GM21723 (cell line): ENCODE data around the gene TET3.
"Not testable (repeated sequence)": the region's sequence is repeated elsewhere in the genome, so short reads cannot be mapped to it uniquely, and the experiment has no call there.

Experiments used
- ATAC-seq: cut with Tn5 transposase; IDR thresholded peaks from one replicate; pipeline ENCODE4 v1.9.1; 2021; ENCODE audit warnings: mild to moderate bottlenecking, moderate library complexity; ENCODE audit not compliant: unreplicated experiment

TET3 gene

GRCh38 chr2:73984203-73984921, at the start of gene TET3:
Gene TET3, plus strand, starts transcription at chr2:73984910. Its CDS starts 1,494 bp downstream, at chr2:73986404.
- ATAC-seq, result peak; percentile 45

- ATAC-seq, result no peak
Observed at GRCh38 chr2:73935641-73936040, 49.1 kb upstream of the TET3 start.

DNA sequence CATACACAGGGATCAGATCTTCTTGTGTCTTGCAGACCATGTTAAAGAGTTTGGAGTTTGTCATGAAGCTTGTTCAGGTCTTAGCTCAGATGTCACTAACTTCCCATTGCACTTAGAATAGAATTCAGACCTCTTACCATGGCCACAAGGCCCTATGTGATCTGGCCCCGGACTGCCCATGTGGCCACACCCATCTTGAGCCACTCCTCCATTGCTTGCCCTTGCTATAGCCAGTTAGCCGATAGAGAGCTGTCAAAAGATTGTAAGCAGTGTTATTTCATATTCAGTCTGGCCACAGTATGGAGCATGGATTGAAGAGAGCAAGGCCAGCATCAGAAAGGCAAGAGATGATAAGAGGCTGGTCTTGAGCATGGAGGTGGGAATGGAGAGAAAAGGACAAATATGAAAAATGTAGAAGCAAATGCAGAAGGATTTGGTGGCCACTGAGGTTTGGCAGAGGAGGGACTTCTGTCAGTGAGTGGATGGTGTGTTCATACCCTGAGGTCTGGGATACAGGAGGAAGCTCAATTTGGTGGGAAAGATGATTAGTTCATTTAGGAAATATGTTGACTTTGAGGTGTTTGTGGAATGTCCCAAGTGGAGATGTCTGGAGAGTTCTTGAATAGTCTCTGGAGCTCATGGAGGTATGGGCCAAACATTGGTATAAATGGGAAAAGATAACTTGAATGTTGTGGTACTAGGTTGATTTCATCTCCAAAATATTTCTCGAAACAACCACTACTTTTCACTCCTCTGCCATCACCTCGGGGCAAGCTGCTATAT, 47.4 kb upstream of the TET3 start:
- no peak for ATAC-seq

GRCh38 chr2:73937899-73938298, 46.8 kb upstream of the TET3 start:
- no peak for ATAC-seq

DNA sequence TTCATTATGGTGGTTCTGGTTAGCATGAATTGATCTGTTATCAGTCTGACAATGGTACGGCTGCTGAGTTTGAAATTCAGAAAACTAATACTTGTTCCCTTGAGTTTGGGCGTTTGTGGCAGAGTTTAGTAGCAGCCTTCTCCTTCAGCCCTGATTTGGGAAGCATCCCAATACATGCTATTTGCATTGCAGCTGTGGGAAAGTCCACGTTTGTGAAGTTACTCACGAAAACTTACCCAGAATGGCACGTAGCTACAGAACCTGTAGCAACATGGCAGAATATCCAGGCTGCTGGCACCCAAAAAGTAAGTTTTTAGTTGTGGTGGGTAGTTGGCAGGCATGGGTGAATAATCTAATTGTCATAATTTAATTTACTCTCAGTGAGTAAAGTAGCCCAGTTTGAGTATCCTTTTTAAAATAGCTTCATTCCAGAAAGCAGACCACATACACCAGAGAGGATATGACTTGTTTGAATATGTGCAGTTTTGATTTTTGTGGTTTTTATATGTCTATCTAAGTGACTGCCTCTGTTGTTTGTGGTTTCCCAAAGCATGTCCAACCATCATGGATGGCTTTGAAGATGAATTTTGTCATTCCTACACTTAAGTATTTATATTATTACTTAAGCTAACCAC, 45.9 kb upstream of the TET3 start:
- ATAC-seq, result no peak

- ATAC-seq, result no peak
Observed at GRCh38 chr2:73939419-73939818, 45.3 kb upstream of the TET3 start.

DNA sequence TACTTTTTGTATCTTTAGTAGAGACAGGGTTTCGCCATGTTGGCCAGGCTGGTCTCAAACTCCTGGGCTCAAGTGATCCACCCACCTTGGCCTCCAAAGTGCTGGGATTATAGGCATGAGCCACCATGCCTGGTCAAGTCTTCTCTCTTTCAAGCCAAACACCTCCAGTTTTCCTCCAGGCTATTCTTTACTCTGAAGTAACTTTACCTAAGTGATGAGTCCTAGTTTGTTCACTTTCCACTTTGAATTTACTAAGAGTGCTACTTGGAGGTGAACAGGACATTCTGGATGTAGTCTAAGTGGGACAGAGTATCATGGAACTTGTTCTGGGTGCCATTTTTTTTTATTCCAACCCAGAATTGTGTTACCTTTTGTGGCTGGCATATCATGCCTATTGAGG, 44.6 kb upstream of the TET3 start:
- not testable (repeated sequence) for ATAC-seq

GRCh38 chr2:73942664-73943063, 42.0 kb upstream of the TET3 start:
- no peak for ATAC-seq

- ATAC-seq, result no peak
Observed at GRCh38 chr2:73944714-73945113, 40.0 kb upstream of the TET3 start.

DNA sequence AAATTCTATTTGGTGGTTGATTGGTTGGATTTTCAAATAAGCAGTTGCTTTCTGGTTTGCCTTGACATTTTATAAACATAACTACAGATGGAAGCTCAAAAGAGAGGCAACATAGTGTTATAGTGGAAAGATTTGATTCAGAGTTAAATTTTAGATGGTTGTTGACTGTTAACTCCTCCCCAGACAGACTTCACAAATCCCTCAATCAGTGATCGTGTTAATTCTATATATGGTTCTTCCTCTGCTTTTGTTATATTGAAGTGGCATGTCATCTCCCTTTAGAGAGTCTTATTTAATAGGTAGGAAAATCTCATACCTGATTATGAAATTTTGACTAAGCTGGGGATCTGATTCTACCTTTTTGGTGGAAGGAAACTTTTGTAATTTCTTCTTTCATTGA, 38.5 kb upstream of the TET3 start:
- no peak for ATAC-seq

GRCh38 chr2:73946666-73947065, 38.0 kb upstream of the TET3 start:
- ATAC-seq, result no peak

DNA sequence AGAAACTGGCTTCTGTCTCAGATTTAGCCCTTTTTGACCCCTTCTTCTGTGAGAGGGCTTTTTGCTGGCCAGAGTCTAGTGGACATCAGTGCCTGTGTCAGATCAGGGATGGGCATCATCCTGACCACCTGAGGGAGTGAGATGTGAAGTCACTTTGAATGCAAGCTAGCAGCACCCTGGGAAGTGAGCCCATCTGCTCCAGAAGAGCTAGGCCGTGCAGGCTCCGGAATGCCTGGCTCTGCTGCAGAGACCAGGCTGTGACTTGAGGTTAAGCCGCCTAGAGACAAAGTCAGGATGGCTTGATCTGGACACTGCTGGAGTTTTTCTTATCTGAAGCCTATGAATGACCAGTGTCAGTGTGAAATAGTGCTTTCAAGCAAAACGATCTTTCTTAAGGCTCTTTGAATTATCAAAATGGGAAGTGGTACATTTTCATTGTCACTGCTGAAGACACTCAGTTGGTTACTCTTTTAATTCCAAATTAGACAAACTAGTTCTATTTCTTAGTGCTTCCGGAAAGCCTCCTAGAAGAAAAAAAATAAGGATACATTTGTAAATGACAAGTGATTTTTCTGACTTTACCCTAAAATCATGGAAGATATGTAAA, 37.2 kb upstream of the TET3 start:
- no peak for ATAC-seq

GRCh38 chr2:73949802-73950201, 34.9 kb upstream of the TET3 start:
- ATAC-seq, result no peak

DNA sequence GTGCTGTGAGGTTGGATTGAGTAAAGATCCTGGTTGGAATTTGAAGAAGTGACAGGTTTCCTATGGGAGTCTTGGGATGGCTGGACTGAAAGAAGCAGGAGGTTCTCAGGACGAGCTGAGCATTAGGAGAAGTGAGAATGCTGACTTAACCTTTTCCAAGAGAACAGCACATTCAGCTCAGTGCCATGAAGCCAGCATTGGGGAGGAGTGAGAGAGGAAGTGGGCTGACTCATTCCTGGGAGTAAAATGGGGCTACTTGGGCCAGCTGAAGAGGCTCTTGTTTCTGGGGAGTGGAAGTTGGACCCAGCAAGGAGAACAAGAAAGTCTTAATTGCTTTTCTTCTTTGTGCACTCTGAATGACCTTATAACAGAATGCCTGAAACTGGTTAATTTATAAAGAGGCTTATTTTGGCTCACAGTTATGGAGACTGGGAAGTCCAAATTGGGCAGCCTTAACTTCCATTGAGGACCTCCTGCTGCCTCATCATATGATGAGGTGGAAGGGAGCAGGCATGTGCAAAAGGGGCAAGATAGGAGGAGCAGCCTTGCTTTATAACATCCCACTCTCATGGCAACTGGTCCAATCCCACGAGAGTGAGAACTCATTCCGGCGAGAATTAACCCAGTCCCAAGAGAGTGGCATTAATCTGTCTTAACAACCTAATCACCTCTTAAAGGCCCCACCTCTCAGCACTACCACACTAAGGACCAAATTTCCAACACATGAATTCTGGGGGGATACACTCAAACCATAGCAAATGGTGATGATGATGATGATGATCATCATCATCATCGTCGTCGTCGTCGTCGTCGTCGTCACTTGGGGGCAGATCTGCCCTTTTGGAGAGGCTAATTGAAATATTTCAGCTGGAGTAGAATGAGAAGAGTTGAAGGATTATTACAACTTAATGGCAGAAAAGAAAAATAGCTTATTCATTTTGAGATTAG, 31.9 kb upstream of the TET3 start:
- ATAC-seq, result no peak

GRCh38 chr2:73956218-73956865, 28.4 kb upstream of the TET3 start:
- ATAC-seq, result no peak

DNA sequence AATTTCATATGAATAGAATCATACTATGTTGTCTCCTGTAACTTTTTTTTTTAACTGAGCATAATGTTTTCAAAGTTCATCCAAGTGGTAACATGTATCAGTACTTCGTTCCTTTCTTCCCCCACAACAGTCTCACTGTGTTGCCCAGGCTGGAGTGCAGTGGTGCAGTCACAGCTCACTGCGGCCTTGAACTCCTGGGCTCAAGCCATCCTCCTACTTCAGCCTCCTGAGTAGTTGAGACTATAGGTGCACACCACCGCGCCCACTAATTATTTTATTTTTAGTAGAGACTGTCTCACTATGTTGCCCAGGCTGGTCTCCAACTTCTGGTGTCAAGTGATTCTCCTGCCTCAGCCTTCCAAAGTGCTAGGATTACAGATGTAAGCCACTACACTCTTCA, 23.4 kb upstream of the TET3 start:
- ATAC-seq, result no peak

DNA sequence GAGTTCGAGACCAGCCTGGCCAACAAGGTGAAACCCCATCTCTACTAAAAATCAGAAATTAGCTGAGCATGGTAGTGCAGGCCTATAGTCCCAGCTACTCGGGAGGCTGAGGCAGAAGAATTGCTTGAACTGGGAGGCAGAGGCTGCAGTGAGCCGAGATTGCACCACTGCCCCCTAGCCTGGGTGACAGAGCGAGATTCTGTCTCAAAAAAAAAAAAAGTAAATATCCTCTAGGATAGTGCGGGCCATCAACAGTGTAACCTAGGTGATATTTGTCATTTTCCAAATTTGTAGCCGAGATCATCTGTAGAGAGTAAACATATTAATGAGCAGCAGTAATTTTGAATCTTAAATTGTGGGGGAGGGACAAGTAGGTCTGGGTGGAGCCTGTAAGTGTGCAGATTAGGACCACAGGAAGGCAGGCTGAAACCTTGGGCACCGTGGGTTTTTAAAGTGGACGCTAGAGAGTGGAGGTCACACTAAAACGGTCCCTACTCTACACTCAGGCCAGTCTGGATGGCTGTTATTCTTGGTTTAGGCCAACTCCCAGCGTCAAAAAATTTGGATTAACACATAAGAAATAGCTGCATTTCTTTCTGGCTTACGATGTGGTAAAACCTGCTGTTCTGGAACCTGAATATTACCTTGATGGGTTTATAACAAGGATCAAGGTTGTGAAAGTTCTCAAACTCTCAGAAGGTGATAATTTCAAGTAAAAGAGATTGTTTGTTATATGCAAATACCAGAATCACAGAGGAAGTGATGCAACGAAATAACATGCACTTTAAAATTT, 22.7 kb upstream of the TET3 start:
- ATAC-seq, result no peak

DNA sequence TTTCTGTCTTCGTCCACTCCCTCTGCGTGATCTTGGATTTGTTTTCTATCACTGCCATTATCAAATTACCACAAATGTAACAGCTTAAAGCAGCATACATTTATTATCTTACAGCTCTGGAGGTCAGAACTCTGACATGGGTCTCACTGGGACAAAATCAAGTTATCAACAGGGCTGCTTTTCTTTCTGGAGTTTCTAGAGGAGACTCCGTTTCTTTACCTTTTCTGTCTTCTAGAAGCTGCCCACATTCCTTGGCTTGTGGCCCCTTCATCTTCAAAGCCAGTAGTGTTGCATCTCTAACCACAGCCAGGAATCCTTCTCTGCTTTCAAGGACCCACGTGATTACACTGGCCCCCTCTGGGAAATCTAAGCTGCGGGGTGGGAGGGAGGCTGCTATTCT, 21.9 kb upstream of the TET3 start:
- no peak for ATAC-seq
